Heart right ventricle (tissue), 16 donors: ENCODE data around the gene LRRC2. TPM values are rescaled to one million over a fixed set of nuclear protein-coding genes. Genes with fewer than 3 reads are reported as not detected.

Experiments
- ATAC-seq, 8 donors: fragments of 200-7000 bp; cut with Tn5 transposase; one replicate each; pipeline ENCODE4 v1.9.1; 2020; ENCODE audit warnings: mild to moderate bottlenecking in 8 of 8, moderate library complexity in 8 of 8, moderate number of reproducible peaks in 1 of 8
- DNase-seq, 2 donors: peaks; one replicate each; pipeline ENCODE4 v3.0.0-alpha.2; 2020
- H3K27ac ChIP-seq, 10 donors: fragments of 200-600 bp; sonication (generic) in 2 of 10; one replicate each; pipeline versions ENCODE4 v1.5.0 to v1.8.0; 2020 to 2022; ENCODE audit warnings: mild to moderate bottlenecking in 3 of 10
- H3K27me3 ChIP-seq, 7 donors: fragments of 200-600 bp; one replicate each; pipeline ENCODE4 v1.8.0; 2021 to 2022; ENCODE audit warnings: mild to moderate bottlenecking in 2 of 7
- H3K36me3 ChIP-seq, 9 donors: fragments of 200-600 bp; sonication (generic) in 1 of 9; one replicate each; pipeline versions ENCODE4 v1.5.0 to v1.8.0; 2020 to 2022; ENCODE audit warnings: mild to moderate bottlenecking in 2 of 9
- H3K4me1 ChIP-seq, 9 donors: fragments of 200-600 bp; sonication (generic) in 1 of 9; one replicate each; pipeline versions ENCODE4 v1.5.0 to v1.8.0; 2020 to 2022; ENCODE audit warnings: mild to moderate bottlenecking in 4 of 9
- H3K4me3 ChIP-seq, 10 donors: fragments of 200-600 bp; sonication (generic) in 2 of 10; one replicate each; pipeline versions ENCODE4 v1.5.0 to v1.8.0; 2020 to 2022; ENCODE audit warnings: mild to moderate bottlenecking in 7 of 10, moderate library complexity in 2 of 10
- H3K9me3 ChIP-seq, 11 donors: fragments of 200-600 bp in 10 of 11; sonication (generic) in 2 of 11; one replicate each; pipeline versions ENCODE4 v1.5.0 to v1.8.0; 2013 to 2022; ENCODE audit warnings: mild to moderate bottlenecking in 2 of 11, control low read depth in 1 of 11, moderate library complexity in 1 of 11
- WGBS, 2 donors: extraction: QIAGEN DNeasy Blood & Tissue Kit; methylation state at CpG; one replicate each; pipeline ENCODE4 v1.1.7; 2013; ENCODE audit warnings: inconsistent platforms in 1 of 2; 5-methylcytosine and 5-hydroxymethylcytosine counted together
- intact Hi-C, 10 donors: fragments of 100-400 bp; cut with DNase I; formaldehyde crosslinking; loops; one replicate each; pipeline versions ENCODE4 v1.11.1 to v1.14.2; 2022
- polyA plus RNA-seq, 2 donors: library from polyadenylated mRNA; stranded (reverse); fragments of 200-250 nt; gene quantifications; one replicate each; pipeline ENCODE4 v1.2.3, GENCODE V29; 2013
- total RNA-seq, 10 donors: library from RNA; stranded (reverse); fragmentation: NEBNext Ultra II Directional in 3 of 10; extraction: Animal tissue kit (Norgen Biotek cat#: 25700) in 3 of 10; gene quantifications; one replicate each; pipeline versions ENCODE4 v1.2.1 to v1.2.4, GENCODE V29; 2021 to 2023
- TF ChIP-seq, protein P1 (sequence below), 9 donors: fragments of 200-600 bp; sonication (generic) in 2 of 9; IDR thresholded peaks; one replicate each; pipeline versions ENCODE4 v1.5.0 to v1.8.0; 2021 to 2022; ENCODE audit warnings: antibody characterized with exemption in 9 of 9, mild to moderate bottlenecking in 5 of 9, moderate library complexity in 1 of 9
- donor health status: Arrhythmogenic right ventricular cardiomyopathy.
- donor health status: ischemic (EF 13 %, LVEDD 7.1; RV severe dilation, severe dysfunction).
- donor health status: healthy with polysubstance abuse.
- donor health status: DM: no; HTN: yes; CAD: no.
- donor health status: DM: no; HTN: no; CAD: no.
- donor health status: ischemic (EF 25% LVEDD 6.9; RV normal size, moderate dysfunction).
- donor health status: ischemic (EF 25% LVEDD 5.7; RV mildly dilated, moderate dysfunction).
- donor health status: healthy.
- donor health status: DM: yes; HTN: yes; CAD: no.
- donor health status: Ischemic cardiomyopathy.
- donor health status: ischemic (EF 35%, LVEDD 5.7; RV mildly dilated, moderate dysfunction).
- donor health status: nonischemic (EF 11% LVEDD 7.7; RV severe dilation, severe dysfunction).
- donor health status: DM: yes; HTN: yes; CAD: no.
- donor health status: PGD.
- donor health status: ischemic (EF 29% LVEDD 5.4; RV normal size, mild dysfunction).
- donor health status: nonischemic (EF 23%, LVEDD 6.1; RV moderate dilation, normal function).

Gene LRRC2
- total and polyA plus RNA-seq, 12 donors, result 10.7 to 163 (median 125) TPM

DNA sequence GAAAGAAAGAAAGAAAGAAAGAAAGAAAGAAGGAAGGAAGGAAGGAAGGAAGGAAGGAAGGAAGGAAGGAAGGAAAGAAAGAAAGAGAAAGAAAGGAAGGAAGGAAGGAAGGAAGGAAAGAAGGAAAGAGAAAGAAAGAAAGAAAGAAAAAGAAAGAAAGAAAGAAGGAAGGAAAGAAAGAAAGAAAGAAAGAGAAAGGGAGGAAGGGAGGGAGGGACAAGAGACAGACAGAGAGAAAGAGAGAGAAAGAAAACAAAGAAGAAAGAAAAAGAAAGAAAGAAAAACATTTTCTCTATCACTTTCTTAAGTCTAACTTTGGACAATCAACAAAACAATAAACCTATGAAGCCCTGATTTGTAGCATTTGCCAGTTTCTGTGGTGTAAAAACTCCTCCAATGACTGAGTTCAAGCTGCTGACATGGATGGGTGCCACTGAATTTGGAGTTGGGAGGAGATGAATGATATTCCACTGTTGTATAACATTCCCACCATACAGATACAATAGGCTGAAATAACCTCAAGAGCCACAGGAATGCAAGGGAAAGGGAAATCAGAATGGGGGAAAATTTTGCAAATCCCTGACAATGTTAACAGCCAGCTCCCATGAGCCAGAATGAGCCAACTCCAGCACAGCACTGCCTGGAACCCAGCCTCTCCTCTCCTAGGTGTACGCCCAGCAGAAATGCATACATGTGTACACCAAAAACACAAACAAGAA lies 83.3 kb downstream of the LRRC2 start:
- H3K27me3 ChIP-seq, result peaks cover 0 to 4% (median 0%) of the 10 kb centered on the region in 7 donors
- ATAC-seq (no peak), DNase-seq (no peak)
- no peak overlapping the region for H3K27ac ChIP-seq
- H3K36me3 ChIP-seq, result no peaks in the 10 kb centered on the region
- no peak overlapping the region for H3K4me3 ChIP-seq
- H3K9me3 ChIP-seq, result no peaks in the 10 kb centered on the region
- WGBS, 2 donors, result 88 to 92% methylated on average over 1 of the region's 1 CpG
- TF ChIP-seq, protein P1, sequence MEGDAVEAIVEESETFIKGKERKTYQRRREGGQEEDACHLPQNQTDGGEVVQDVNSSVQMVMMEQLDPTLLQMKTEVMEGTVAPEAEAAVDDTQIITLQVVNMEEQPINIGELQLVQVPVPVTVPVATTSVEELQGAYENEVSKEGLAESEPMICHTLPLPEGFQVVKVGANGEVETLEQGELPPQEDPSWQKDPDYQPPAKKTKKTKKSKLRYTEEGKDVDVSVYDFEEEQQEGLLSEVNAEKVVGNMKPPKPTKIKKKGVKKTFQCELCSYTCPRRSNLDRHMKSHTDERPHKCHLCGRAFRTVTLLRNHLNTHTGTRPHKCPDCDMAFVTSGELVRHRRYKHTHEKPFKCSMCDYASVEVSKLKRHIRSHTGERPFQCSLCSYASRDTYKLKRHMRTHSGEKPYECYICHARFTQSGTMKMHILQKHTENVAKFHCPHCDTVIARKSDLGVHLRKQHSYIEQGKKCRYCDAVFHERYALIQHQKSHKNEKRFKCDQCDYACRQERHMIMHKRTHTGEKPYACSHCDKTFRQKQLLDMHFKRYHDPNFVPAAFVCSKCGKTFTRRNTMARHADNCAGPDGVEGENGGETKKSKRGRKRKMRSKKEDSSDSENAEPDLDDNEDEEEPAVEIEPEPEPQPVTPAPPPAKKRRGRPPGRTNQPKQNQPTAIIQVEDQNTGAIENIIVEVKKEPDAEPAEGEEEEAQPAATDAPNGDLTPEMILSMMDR (IDR thresholded peaks at IDR 0.05), result no peak
- intact Hi-C loops, result loop anchor here in 2 of 10 donors (10.0 kb wide), 2 partner anchors 142 to 212 kb away; partner anchors contain the start of gene ALS2CL (in 1 of the 2)
- no peaks in the 10 kb centered on the region for H3K4me1 ChIP-seq

DNA sequence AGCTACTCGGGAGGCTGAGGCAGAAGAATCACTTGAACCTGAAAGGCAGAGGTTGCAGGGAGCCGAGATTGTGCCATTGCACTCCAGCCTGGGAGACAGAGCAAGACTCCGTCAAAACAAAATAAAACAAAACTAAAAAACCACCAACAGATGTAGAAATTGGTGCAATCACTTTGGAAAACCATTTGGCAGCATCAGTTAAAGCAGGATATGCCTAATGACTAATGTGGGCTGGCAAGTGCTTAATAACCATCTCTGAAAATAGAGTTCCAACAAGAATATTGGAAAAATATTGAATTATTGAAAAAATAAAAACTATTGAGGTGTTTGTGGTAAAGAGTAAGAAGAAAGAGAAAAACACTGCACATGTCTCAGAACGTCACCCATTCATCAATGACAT lies 84.5 kb downstream of the LRRC2 start:
- ATAC-seq (no peak), DNase-seq (no peak)
- TF ChIP-seq, protein P1 (IDR thresholded peaks at IDR 0.05), result no peak
- Histone ChIP-seq H3K9me3 (no peaks in the 10 kb centered on the region), H3K4me1 (no peaks in the 10 kb centered on the region), H3K4me3 (no peak overlapping the region), H3K27me3 (peaks cover 0 to 4% (median 0%) of the 10 kb centered on the region in 7 donors), H3K36me3 (no peaks in the 10 kb centered on the region), H3K27ac (no peak overlapping the region)
- 93% methylated on average over 4 of the region's 4 CpGs for WGBS, 2 donors
- intact Hi-C loops, result loop anchor here in 2 of 10 donors (10.0 kb wide), 2 partner anchors 143 to 213 kb away; partner anchors contain the start of gene ALS2CL (in 1 of the 2)

- no peaks in the 10 kb centered on the region for H3K4me1 ChIP-seq
- TF ChIP-seq, protein P1 (IDR thresholded peaks at IDR 0.05), result no peak
- no peak for ATAC-seq
- WGBS, 2 donors, result 83 to 89% methylated on average over 6 of the region's 6 CpGs
- H3K4me3 ChIP-seq, result no peak overlapping the region
- H3K36me3 ChIP-seq, result no peaks in the 10 kb centered on the region
- no peak for DNase-seq
- no peaks in the 10 kb centered on the region for H3K9me3 ChIP-seq
- intact Hi-C loops, result loop anchor here in 2 of 10 donors (10.0 kb wide), 2 partner anchors 144 to 214 kb away; partner anchors contain the start of gene ALS2CL (in 1 of the 2)
- no peak overlapping the region for H3K27ac ChIP-seq
- H3K27me3 ChIP-seq, result peaks cover 0 to 4% (median 0%) of the 10 kb centered on the region in 7 donors
Measured at GRCh38 chr3:46480491-46481195, 85.5 kb downstream of the LRRC2 start.

DNA sequence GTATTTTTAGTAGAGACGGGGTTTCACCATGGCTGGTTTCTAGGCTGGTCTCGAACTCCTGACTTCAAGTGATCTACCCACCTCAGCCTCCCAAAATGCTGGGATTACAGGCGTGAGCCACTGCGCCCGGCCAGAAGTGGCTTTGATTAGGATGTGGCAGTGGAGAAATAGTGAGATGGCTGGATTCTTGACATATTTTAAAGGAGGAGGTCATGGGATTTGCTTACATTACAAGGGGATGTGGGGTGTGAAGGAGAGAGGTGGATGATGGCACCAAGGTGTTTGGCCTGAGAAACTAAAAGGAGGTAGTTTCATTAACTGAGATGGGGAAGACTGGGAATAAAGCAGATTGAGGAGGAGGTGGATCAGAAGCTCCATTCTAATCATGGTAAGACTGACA lies 86.4 kb downstream of the LRRC2 start:
- H3K27ac ChIP-seq, result no peak overlapping the region
- peaks cover 0 to 5% (median 0%) of the 10 kb centered on the region in 11 donors for H3K9me3 ChIP-seq
- H3K27me3 ChIP-seq, result peaks cover 0 to 4% (median 0%) of the 10 kb centered on the region in 7 donors
- WGBS, 2 donors, result 72 to 78% methylated on average over 5 of the region's 5 CpGs
- no peaks in the 10 kb centered on the region for H3K36me3 ChIP-seq
- H3K4me1 ChIP-seq, result no peaks in the 10 kb centered on the region
- H3K4me3 ChIP-seq, result no peak overlapping the region
- ATAC-seq (no peak), DNase-seq (no peak)
- TF ChIP-seq, protein P1 (IDR thresholded peaks at IDR 0.05), result no peak
- intact Hi-C loops, result loop anchor here in 2 of 10 donors (10.0 kb wide), 2 partner anchors 145 to 215 kb away; partner anchors contain the start of gene ALS2CL (in 1 of the 2)
